ENCODE results near the gene GABRB2. TPM values are rescaled to one million over a fixed set of nuclear protein-coding genes. Genes with fewer than 3 reads are reported as not detected.

The GABRB2 gene
- total RNA-seq, 1 donor from 2014 or later: not detected

DNA sequence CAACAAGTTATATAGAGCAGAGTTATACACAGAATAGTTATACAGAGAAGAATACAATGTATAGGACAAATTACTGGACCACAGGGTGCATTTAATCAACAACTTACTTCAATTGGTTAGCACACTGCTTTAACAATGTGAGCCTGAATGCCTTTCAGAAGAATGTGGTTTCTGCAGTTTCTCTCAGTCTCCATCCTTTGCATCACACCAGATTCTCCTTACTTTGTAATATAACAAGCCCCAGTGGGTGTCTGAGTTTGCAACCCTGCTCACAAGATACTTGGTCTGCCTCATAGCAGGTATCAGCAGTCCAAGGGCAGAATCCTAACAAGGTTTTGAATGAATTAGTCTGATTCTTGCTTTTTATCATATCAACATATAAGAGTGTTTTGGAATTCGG is 114.6 kb downstream of the GABRB2 start:
- TF ChIP-seq, protein P1, sequence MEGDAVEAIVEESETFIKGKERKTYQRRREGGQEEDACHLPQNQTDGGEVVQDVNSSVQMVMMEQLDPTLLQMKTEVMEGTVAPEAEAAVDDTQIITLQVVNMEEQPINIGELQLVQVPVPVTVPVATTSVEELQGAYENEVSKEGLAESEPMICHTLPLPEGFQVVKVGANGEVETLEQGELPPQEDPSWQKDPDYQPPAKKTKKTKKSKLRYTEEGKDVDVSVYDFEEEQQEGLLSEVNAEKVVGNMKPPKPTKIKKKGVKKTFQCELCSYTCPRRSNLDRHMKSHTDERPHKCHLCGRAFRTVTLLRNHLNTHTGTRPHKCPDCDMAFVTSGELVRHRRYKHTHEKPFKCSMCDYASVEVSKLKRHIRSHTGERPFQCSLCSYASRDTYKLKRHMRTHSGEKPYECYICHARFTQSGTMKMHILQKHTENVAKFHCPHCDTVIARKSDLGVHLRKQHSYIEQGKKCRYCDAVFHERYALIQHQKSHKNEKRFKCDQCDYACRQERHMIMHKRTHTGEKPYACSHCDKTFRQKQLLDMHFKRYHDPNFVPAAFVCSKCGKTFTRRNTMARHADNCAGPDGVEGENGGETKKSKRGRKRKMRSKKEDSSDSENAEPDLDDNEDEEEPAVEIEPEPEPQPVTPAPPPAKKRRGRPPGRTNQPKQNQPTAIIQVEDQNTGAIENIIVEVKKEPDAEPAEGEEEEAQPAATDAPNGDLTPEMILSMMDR (IDR thresholded peaks at IDR 0.05; ENCODE audit: insufficient read depth, low read length, severe bottlenecking): no peak
- Histone ChIP-seq H3K4me3 (ENCODE audit: low read depth, low read length) (no peak overlapping the region), H3K36me3 (ENCODE audit: control insufficient read depth, insufficient read depth, low read length) (no peaks in the 10 kb centered on the region), H3K27me3 (ENCODE audit: control insufficient read depth, insufficient read depth, low read length) (no peaks in the 10 kb centered on the region)
- DNase-seq (ENCODE audit: low read depth) (no peak), FAIRE-seq (no peak)

DNA sequence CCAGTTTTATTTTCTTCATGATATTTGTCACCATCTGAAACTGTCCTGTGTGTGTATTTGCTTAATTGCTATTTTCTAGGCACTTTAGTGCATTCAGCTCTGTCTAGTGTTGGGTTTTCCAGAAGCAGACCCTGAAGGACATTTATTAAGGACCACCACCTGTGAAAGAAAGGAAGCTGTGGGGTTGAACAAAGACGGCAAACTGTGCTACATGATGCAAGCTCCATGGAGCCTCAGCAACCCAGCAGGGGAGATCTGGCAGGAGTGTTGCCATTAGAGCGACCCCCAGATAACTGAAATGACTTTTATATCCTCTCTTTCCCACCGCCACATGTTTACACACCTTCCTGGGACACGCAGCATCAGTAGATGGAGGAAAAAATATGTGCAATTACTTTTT is 125.5 kb downstream of the GABRB2 start:
- Histone ChIP-seq H3K27me3 (ENCODE audit: control insufficient read depth, insufficient read depth, low read length) (no peaks in the 10 kb centered on the region), H3K4me3 (ENCODE audit: low read depth, low read length) (no peak overlapping the region), H3K36me3 (ENCODE audit: control insufficient read depth, insufficient read depth, low read length) (no peaks in the 10 kb centered on the region)
- DNase-seq (ENCODE audit: low read depth) (no peak), FAIRE-seq (no peak)
- TF ChIP-seq, protein P1 (IDR thresholded peaks at IDR 0.05; ENCODE audit: insufficient read depth, low read length, severe bottlenecking): no peak

DNA sequence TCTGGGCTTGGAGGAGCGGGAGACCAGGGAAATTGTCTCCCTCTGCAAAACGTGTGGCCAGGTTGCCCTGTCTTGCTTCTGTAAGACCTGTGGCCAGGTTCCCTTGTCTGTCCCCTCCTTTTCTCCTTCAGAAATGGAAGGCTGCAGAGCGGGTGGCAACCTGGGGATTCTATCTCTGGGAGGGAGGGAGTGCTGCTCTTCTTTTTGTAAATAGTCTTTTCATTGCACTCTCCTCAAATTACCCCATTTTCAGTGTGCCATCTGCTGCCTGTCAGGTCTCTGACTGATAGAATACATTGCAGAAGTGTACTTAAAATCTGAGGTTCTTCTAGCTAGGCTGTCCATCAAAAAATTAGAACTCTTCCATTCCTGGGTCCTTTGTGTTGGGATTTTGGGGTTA is 126.0 kb downstream of the GABRB2 start:
- Histone ChIP-seq H3K27me3 (ENCODE audit: control insufficient read depth, insufficient read depth, low read length) (no peaks in the 10 kb centered on the region), H3K4me3 (ENCODE audit: low read depth, low read length) (no peak overlapping the region), H3K36me3 (ENCODE audit: control insufficient read depth, insufficient read depth, low read length) (no peaks in the 10 kb centered on the region)
- TF ChIP-seq, protein P1 (IDR thresholded peaks at IDR 0.05; ENCODE audit: insufficient read depth, low read length, severe bottlenecking): no peak
- DNase-seq (ENCODE audit: low read depth) (no peak), FAIRE-seq (no peak)

DNA sequence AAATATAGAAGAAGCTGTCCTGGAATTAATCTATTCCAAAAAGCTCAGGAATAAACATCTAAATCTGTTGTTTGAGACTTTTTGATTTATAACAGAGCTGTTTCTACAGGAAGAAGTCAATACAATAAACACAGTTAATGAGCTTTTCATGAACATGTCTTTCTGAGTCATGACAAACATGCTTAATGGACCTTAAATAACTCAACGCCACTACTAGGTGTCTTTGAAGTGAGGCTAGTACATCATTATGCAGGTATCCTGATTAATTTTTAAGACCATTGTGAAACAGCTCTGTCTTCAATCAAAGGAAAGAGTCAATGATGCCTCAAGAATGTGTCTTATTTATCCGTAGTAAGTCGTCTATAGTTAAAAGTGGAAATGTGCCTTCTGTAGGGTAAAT is 131.6 kb downstream of the GABRB2 start:
- Histone ChIP-seq H3K36me3 (ENCODE audit: control insufficient read depth, insufficient read depth, low read length) (no peaks in the 10 kb centered on the region), H3K27me3 (ENCODE audit: control insufficient read depth, insufficient read depth, low read length) (no peaks in the 10 kb centered on the region), H3K4me3 (ENCODE audit: low read depth, low read length) (no peak overlapping the region)
- FAIRE-seq (no peak), DNase-seq (ENCODE audit: low read depth) (no peak)
- TF ChIP-seq, protein P1 (IDR thresholded peaks at IDR 0.05; ENCODE audit: insufficient read depth, low read length, severe bottlenecking): no peak

DNA sequence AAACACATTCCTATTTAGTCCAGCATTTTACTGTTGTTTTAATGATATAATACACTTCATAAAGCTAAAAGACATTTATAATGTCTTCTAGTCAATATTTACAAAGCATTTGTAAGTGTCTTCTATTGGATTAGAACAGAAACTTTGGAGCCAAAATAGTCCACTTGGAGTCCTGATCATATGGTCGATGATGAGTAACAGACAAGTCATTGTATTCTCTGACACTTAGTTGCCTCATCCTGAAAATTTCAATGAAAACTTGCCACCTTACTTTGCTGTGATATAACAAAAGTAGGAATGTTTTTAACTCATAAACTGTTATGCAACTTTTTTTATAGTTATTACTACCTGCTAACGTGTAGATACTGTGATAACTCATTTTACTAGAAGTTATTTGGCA is 132.5 kb downstream of the GABRB2 start:
- no peaks in the 10 kb centered on the region for H3K36me3 ChIP-seq (ENCODE audit: control insufficient read depth, insufficient read depth, low read length)
- TF ChIP-seq, protein P1 (IDR thresholded peaks at IDR 0.05; ENCODE audit: insufficient read depth, low read length, severe bottlenecking): no peak
- DNase-seq (ENCODE audit: low read depth) (peak; percentile 30), FAIRE-seq (no peak)
- no peaks in the 10 kb centered on the region for H3K27me3 ChIP-seq (ENCODE audit: control insufficient read depth, insufficient read depth, low read length)
- no peak overlapping the region for H3K4me3 ChIP-seq (ENCODE audit: low read depth, low read length)

DNA sequence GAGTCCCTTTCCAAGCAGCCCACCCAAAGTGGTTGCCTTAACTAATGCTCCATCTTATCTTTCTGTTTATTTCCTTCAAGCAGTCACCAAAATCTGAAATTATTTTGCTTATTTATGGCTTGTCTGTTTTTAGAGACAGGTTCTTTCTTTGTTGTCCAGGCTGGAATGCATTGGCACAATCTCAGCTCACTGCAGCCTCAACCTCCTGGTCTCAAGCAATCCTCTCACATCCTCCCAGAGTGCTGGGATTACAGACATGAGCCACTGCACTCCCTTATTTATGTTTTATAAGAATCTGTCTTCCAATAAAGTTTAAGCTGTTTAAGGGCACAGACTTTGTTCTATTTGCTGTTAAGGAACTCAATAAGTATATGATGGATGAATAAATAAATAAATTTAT is 133.7 kb downstream of the GABRB2 start:
- Histone ChIP-seq H3K36me3 (ENCODE audit: control insufficient read depth, insufficient read depth, low read length) (no peaks in the 10 kb centered on the region), H3K27me3 (ENCODE audit: control insufficient read depth, insufficient read depth, low read length) (no peaks in the 10 kb centered on the region), H3K4me3 (ENCODE audit: low read depth, low read length) (no peak overlapping the region)
- DNase-seq (ENCODE audit: low read depth) (no peak), FAIRE-seq (no peak)
- TF ChIP-seq, protein P1 (IDR thresholded peaks at IDR 0.05; ENCODE audit: insufficient read depth, low read length, severe bottlenecking): no peak

Measured in bronchial epithelial cell (primary cell).